ENCODE results near the gene BPIFA1.

The BPIFA1 gene

DNA sequence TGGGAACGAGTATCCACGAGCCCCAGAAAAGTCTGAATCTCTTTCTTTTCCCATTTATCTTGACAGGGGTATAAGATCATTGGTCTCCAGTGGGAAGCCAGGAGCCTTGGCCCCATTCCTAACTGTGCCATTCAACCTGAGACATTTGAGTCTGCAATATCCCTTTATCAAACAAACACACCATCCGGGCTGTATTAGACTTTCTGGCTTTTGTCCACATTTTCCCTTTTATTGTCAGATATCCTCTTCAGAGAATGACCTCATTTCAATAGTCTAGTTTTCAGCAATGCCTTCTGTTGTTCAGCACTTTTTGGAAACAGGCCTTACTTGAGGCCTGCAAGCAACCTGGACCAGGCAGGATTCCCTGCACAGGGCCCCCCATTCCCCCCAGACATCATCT, 15.7 kb downstream of the BPIFA1 start:
- TF ChIP-seq ZFX (IDR thresholded peaks at IDR 0.05; ENCODE audit: borderline replicate concordance) (no peak), CTCF (IDR thresholded peaks at IDR 0.05) (no peak)
- no peak overlapping the region for H3K27ac ChIP-seq

- TF ChIP-seq CTCF (IDR thresholded peaks at IDR 0.05) (no peak), ZFX (IDR thresholded peaks at IDR 0.05; ENCODE audit: borderline replicate concordance) (no peak)
- H3K27ac ChIP-seq, result no peak overlapping the region
Measured at GRCh38 chr20:33252460-33252859, 16.7 kb downstream of the BPIFA1 start.

GRCh38 chr20:33255005-33255404, 19.2 kb downstream of the BPIFA1 start:
- TF ChIP-seq ZFX (IDR thresholded peaks at IDR 0.05; ENCODE audit: borderline replicate concordance) (no peak), CTCF (IDR thresholded peaks at IDR 0.05) (no peak)
- H3K27ac ChIP-seq, result no peak overlapping the region

DNA sequence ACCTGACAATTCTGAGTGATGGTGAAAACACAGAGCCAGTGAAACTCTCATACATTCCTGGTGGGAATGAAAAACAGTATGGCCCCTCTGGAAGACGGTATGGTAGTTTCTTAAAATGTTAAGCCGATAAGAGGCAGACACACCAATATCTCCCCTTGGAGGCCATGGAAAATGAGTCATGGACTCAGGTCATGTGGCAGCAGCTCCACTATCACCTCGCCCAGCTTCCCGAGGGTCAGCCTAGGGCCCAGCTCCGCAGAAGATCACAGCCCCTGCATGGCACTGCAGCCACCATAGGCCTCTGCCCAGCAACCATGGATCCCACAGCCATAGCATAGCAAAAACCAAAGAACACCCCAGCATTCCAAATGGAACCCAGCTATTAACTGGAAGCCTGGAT, 21.4 kb downstream of the BPIFA1 start:
- TF ChIP-seq CTCF (IDR thresholded peaks at IDR 0.05) (no peak), ZFX (IDR thresholded peaks at IDR 0.05; ENCODE audit: borderline replicate concordance) (no peak)
- no peak overlapping the region for H3K27ac ChIP-seq

DNA sequence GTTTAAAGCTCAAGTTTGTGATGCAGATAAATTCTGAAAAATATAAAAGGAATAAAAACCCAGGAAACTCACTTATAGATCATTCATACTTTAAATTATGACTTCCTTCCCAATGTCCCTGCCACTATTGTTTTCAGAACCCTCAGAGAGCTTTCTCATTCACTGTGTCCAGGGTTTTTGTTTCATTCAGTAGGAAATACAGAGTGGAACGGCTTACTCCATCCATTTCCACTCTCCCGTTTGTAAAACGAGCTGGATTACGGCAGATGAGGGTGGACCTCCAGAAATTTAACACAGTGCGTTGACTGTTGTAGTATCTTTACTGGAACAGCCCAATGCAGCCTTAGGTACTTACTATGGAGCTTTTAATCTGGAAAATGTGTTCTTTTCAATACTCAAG, 23.6 kb downstream of the BPIFA1 start:
- TF ChIP-seq CTCF (IDR thresholded peaks at IDR 0.05), result no peak
- TF ChIP-seq ZFX (IDR thresholded peaks at IDR 0.05; ENCODE audit: borderline replicate concordance), result no peak
- no peak overlapping the region for H3K27ac ChIP-seq

DNA sequence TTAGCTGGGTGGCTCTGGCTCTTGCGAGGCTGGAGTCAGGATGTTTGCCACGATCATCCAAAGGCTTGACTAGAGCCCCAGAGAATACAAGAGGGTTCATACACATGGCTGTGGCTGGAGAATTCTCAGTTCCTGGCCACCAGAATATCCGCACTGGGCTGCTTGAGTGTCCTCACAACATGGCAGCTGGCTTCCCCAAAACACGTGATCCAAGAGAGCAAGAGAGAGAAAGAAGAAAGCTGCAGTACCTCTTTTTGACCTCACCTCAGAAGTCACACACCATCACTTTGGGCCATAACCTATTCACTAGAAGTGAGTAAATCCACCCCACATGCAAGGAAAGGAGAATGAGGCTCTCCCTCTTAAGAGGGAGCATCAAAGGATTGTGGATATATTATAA, 25.7 kb downstream of the BPIFA1 start:
- H3K27ac ChIP-seq, result no peak overlapping the region
- TF ChIP-seq ZFX (IDR thresholded peaks at IDR 0.05; ENCODE audit: borderline replicate concordance), result no peak
- TF ChIP-seq CTCF (IDR thresholded peaks at IDR 0.05), result no peak

- H3K27ac ChIP-seq, result no peak overlapping the region
- TF ChIP-seq CTCF (IDR thresholded peaks at IDR 0.05) (peak; percentile 87), ZFX (IDR thresholded peaks at IDR 0.05; ENCODE audit: borderline replicate concordance) (no peak)
Measured at GRCh38 chr20:33262658-33263065, 26.9 kb downstream of the BPIFA1 start.
